Tibial nerve (tissue), 4 donors: ENCODE results near the gene DDX27.

Experiments used
- CTCF ChIP-seq, 5 experiments: fragments of 200-600 bp in 3 of 5; fragments of 450-650 bp in 2 of 5; sonication (generic) in 3 of 5; IDR thresholded peaks; one replicate each; pipeline ENCODE4 v1.5.1; 2016 to 2019; ENCODE audit warnings: antibody characterized with exemption in 5 of 5, mild to moderate bottlenecking in 3 of 5, moderate library complexity in 2 of 5
- EP300 ChIP-seq, 2 donors: sonication (generic); formaldehyde crosslinking; IDR thresholded peaks; one replicate each; pipeline ENCODE4 v1.6.1; 2017; ENCODE audit warnings: antibody characterized with exemption in 2 of 2, mild to moderate bottlenecking in 1 of 2
- POLR2A ChIP-seq, 2 donors: fragments of 450-650 bp; IDR thresholded peaks; one replicate each; pipeline ENCODE4 v1.6.1; 2017; ENCODE audit warnings: antibody characterized with exemption in 2 of 2, mild to moderate bottlenecking in 2 of 2, moderate library complexity in 2 of 2

- TF ChIP-seq CTCF (IDR thresholded peaks at IDR 0.05) (no peak), POLR2A (IDR thresholded peaks at IDR 0.05) (no peak), EP300 (IDR thresholded peaks at IDR 0.05) (no peak)
These were observed 45.0 kb upstream of the DDX27 start for GRCh38 chr20:49174183-49174582.
